Bone marrow (tissue), 2 donors: ENCODE results near the gene HYCC1.

Experiments used
- DNase-seq, 2 donors: peaks; one replicate each; lab custom pipeline; 2025; lab: John Stamatoyannopoulos, UW

The HYCC1 gene

GRCh38 chr7:23016345-23017253 is 2.7 kb upstream of the HYCC1 start:
- no peak for DNase-seq

DNA sequence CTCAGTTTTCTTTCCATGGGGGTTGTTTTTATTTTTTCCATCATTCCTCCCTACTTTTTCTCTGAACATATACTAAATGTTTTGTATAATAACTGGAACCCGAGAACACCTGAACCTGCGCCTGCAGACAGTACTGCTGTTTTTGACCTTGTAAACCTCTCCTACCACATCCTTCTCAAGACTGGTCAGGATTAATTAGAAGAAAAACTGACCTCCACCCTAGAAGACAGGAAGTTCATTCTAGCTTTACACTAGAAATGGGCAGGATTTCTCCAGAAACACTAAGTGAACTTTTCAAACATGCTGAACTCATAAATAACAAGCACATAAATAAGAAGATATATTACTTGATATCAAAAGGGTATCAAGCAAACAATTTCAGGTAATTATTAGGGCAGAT is 751 bp upstream of the HYCC1 start:
- no peak for DNase-seq

DNA sequence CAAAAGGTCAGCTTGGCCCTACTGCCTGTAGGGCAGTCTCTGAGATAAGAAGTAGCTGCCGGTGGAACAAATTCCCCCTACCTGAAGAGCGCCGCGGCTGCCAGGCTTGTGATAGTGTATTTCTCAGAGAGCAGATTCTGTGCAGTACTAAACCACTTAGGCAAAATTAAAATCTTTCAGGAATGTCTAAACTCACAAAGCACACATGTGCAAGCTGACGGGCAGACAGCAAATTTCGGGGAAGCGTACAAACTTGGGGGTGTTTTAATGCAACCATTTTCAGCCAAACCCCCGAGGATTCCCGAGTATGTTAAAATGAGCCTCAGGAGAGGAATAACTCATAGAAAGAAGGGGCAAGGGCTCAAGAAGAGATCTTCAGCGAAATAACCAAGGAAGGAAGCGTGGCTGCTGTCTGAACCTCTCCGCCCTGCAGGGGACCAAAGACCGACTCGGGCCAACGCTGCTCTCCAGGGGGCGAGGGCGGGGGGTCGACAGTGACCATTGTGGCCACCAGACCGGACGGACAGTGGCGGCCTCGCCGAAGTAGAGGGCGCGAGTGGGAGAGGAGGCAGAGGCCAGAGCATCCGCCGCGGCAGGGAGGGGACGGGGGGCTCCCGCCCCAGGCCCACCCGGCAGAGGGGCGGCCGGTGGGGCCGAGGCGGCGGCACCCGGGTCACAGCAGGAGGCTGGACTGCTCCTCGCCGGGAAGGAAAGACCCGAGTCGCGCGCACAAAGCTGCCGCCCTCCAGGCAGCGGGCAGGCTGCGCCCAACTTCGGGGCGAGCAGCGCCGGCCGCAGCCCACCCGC is 819 bp downstream of the HYCC1 start:
- no peak for DNase-seq

DNA sequence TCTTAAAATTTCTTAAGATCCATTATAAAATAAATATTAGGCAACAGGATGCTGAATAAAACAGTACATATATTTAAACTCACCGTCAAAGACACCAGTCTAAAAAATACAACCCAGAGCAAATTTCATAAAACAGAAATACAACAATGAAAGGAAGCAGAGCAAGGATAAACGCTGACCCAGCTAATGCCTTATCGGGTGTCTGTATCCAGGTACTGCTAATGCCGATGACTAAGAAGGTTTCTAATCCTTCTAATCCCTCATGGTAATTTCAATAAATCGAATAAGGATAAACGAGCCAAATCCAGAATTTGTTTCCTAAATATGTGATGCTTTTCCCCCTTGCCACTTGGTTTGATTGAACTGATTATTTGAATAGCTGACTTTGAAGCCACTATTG is 1.7 kb downstream of the HYCC1 start:
- no peak for DNase-seq

GRCh38 chr7:23011222-23011924 is 2.6 kb downstream of the HYCC1 start:
- no peak for DNase-seq

- no peak for DNase-seq
Observed at GRCh38 chr7:23009303-23009702, 4.6 kb downstream of the HYCC1 start.

DNA sequence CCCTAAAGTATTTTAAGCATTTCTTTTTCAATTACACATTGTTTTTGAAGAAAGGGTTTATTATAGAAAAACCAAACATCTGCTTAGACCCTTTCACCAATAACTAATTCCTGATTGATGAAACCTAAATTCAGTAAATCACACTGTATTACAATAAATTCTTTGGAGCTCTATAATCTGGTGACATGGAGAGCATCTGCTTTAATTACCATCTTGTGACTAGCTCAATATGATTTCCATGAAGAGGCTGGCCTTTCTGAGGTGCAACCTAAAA is 9.7 kb downstream of the HYCC1 start:
- DNase-seq: no peak

DNA sequence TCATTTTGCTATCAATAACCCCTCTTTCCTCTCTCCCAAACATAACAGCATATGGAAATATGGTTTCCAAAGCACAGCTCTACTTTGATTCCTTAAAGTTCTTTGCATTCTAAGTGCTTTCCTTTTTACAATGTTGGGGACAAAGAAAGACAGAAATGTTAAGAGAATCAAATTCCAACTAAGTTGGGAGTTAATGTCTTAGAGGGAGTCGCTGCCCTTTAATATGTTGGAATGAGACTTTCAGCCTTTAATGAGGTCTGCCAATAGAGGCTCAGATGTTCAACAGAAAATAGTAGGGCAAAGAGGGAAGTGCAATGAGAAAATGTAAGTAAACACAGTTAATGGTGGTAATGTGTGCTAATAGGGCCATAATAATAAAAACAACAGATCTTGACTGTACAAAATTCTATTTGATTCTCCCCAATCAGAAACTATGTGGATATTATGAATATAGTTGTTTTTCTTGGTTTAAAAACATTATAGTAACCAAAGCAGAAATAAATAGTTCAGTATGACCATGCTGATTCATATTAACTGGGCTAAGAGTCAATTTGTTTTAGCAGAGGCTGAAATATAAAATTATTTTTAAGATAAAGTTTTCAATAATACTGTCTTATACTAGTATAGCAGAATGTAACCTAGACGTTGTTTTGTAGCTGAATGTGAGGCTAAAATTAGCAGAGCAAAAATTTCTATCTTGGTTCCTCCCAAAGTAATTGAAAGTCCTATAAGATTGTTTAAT is 10.3 kb downstream of the HYCC1 start:
- no peak for DNase-seq

DNA sequence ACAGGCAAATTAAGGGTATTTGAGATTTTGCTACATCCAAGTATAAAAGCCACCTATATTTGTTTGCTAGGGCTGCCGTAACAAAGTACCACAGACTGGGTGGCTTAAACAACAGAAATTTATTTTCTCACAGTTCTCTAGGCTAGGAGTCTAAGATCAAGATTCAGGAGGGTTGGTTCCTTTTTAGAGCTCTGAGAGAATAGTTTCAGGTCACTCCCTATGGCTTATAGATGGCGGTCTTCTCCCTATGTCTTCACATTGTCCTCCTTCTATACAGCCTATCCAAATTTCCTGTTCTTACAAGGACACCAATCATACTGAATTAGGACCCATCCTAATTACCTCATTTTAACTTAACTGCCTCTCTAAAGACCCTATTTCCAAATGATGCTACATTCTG is 11.2 kb downstream of the HYCC1 start:
- DNase-seq: no peak

- DNase-seq: no peak
Observed at GRCh38 chr7:23001610-23002009, 12.3 kb downstream of the HYCC1 start.

GRCh38 chr7:23000597-23001360 is 13.2 kb downstream of the HYCC1 start:
- DNase-seq: no peak

DNA sequence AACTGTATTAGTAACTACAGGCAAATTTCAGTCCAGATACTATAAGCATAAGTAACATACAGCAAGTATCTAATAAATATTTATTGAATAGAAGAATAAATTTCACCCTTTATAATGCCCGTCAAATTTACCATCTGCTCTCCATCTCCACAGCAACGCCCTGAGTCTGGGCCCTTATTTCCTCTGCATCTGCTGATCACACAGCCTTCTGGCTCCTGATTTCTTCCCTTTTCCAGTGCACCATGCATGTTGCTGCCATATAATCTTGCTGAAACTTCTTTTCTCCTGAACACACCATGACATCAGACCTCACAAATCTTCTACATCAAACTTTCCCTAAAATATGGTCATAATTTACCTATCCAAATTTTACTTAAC is 15.4 kb downstream of the HYCC1 start:
- DNase-seq: no peak

DNA sequence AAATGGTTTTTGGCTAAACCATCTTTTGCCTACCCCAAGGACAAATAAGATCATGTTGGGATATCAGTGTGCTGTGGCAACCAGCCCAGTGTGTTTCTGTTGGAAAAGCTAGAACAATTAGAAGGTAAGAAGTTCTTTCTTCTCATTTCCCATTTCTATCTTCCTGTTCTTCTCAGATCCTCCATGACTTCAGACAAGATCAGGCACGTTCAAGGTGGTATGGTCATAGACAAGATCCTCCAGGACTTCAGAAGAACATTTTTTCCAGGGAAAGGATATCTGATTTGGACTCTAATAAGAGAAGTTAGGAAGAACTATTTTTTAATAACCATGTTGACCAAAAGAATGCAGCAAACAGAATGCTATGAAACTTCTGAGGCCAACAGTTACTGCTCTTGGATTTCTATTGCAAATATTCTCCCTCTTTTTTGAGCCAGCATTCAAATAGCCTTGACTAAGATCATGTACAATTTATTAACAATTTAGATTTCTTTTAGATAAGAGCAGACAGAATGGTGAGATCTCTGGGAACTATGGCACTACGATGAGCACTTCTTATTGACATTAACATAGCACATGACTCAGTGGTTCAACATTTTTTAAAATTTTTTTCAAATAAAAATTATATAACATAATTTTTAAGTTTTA is 15.9 kb downstream of the HYCC1 start:
- DNase-seq: no peak

DNA sequence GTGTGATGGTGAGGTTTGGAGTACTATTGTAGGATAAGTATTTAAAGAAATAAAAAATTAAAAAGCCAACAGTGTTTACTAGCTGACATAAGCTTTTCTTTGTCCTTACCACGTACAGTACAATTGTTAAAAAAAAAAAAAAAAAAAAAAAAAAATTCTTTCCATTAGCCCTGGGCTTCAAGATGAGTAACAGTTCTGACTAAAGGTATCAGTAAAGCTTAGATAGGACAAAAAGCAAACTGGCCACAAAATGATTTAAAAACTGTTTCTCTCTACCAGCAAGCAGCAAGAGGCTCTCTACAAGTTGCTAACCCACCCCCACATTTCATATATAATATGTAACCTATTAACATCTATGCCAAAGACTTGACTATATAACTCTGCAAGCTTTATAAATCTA is 17.5 kb downstream of the HYCC1 start:
- no peak for DNase-seq

GRCh38 chr7:22995011-22995410 is 18.9 kb downstream of the HYCC1 start:
- DNase-seq: no peak

GRCh38 chr7:22992874-22993840 is 20.8 kb downstream of the HYCC1 start:
- no peak for DNase-seq

DNA sequence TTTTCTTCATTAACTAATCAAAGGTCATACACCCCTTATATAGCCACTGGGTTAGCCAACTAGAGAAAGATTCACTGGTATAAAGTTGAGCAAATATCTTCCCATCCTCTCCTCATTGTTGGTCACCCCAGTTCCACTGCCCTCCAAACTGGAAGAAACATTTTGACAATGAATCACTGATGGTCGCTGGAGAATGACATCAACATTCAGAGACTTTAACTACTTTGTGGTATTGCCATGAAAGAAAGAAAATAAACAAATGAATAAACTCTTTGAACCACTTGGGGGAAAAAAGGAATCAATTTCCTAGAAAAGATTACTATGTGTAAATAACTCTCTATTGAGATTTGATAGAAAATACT is 23.4 kb downstream of the HYCC1 start:
- no peak for DNase-seq

- no peak for DNase-seq
Observed at GRCh38 chr7:22989643-22990587, 24.0 kb downstream of the HYCC1 start.

- no peak for DNase-seq
Observed at GRCh38 chr7:22985436-22985835, 28.5 kb downstream of the HYCC1 start.
